Endothelial cell (in vitro differentiated cells): ENCODE results near the gene TMED1. TPM values are rescaled to one million over a fixed set of nuclear protein-coding genes. Genes with fewer than 3 reads are reported as not detected.

Source experiments
- DNase-seq: peaks from one replicate; pipeline ENCODE4 v3.0.0; 2021; ENCODE audit warnings: low spot score
- H3K27ac Mint-ChIP-seq: one replicate; pipeline ENCODE4 v1.8.0; 2021; ENCODE audit warnings: mixed read lengths, inconsistent platforms; ENCODE audit not compliant: unreplicated experiment
- H3K27me3 Mint-ChIP-seq: one replicate; pipeline ENCODE4 v1.8.0; 2021; ENCODE audit warnings: mild to moderate bottlenecking, moderate library complexity, mixed read lengths, inconsistent platforms; ENCODE audit not compliant: unreplicated experiment
- H3K36me3 Mint-ChIP-seq: one replicate; pipeline ENCODE4 v1.8.0; 2021; ENCODE audit warnings: mild to moderate bottlenecking, low read depth, mixed read lengths, inconsistent platforms; ENCODE audit not compliant: unreplicated experiment
- H3K4me1 Mint-ChIP-seq: one replicate; pipeline ENCODE4 v1.8.0; 2021; ENCODE audit warnings: mild to moderate bottlenecking, mixed read lengths, inconsistent platforms; ENCODE audit not compliant: unreplicated experiment
- H3K4me3 Mint-ChIP-seq: one replicate; pipeline ENCODE4 v1.8.0; 2021; ENCODE audit warnings: mild to moderate bottlenecking, mixed read lengths, inconsistent platforms; ENCODE audit not compliant: unreplicated experiment
- H3K9me3 Mint-ChIP-seq: one replicate; pipeline ENCODE4 v1.8.0; 2021; ENCODE audit warnings: mixed read lengths, inconsistent platforms; ENCODE audit not compliant: unreplicated experiment
- long read RNA-seq: library from polyadenylated mRNA; unstranded; transcript quantifications from one replicate; pipeline ENCODE4 v2.0.0, GENCODE V29; 2020; ENCODE audit not compliant: unreplicated experiment
- total RNA-seq: library from RNA; stranded (reverse); fragmentation: NEBNext Ultra II Directional; extraction: Animal tissue kit (Norgen Biotek cat#: 25700); gene quantifications from one replicate; pipeline ENCODE4 v1.2.1, GENCODE V29; 2021; ENCODE audit not compliant: unreplicated experiment
- TF ChIP-seq, protein P1 (sequence below): fragments of 200-600 bp; sonication (generic); IDR thresholded peaks from one replicate; pipeline ENCODE4 v1.5.0; 2021; ENCODE audit warnings: antibody characterized with exemption; ENCODE audit not compliant: unreplicated experiment

Gene TMED1, protein sequence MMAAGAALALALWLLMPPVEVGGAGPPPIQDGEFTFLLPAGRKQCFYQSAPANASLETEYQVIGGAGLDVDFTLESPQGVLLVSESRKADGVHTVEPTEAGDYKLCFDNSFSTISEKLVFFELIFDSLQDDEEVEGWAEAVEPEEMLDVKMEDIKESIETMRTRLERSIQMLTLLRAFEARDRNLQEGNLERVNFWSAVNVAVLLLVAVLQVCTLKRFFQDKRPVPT
- total RNA-seq: 22.1 TPM
- long read RNA-seq, transcript TMED1-201 (4 exons, 1,340 nt): major isoform, 31 of 34 reads
- long read RNA-seq, partial matches to known transcripts: 0 of 34 reads
- long read RNA-seq, other reads (novel, unspliced or antisense): 3 of 34 reads

DNA sequence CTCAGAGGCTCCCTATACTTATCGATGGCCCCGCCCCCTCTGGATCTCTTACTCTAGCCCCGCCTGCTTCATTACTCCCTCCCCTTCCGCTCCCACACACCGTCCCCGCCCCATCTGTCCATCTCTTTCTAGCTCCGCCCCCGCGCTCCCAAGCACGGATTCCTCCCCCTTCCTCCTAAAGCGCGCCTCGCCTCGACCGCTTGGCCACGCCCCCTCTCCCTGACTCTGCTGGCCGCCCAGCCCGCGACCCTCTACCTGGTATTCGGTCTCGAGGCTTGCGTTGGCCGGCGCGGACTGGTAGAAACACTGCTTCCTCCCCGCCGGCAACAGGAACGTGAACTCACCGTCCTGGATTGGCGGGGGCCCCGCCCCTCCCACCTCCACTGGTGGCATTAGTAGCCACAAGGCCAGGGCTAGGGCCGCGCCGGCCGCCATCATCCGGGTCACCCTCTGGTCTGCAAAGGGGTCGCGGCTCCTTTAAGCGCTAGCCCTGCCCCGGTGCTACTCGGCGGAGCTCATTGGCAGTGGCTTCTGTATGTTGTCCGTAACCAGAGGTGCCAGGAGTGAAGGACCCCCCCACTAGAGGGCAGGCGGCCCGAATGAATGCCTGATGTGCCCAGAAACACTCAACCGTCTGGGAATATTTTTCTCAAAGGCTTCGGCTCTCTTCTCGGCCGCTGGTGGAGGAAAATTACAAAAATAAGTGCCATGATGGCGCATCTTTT, at the start of gene TMED1:
TSS of gene TMED1 (minus strand) at position 459 of the 725 bp plus-strand sequence. CDS start at position 438, 21 bp downstream.
- Mint-ChIP-seq H3K4me3 (peak within 1 kb of the TSS; percentile 89), H3K27me3 (peaks cover 9% of the 10 kb centered on the region)

DNA sequence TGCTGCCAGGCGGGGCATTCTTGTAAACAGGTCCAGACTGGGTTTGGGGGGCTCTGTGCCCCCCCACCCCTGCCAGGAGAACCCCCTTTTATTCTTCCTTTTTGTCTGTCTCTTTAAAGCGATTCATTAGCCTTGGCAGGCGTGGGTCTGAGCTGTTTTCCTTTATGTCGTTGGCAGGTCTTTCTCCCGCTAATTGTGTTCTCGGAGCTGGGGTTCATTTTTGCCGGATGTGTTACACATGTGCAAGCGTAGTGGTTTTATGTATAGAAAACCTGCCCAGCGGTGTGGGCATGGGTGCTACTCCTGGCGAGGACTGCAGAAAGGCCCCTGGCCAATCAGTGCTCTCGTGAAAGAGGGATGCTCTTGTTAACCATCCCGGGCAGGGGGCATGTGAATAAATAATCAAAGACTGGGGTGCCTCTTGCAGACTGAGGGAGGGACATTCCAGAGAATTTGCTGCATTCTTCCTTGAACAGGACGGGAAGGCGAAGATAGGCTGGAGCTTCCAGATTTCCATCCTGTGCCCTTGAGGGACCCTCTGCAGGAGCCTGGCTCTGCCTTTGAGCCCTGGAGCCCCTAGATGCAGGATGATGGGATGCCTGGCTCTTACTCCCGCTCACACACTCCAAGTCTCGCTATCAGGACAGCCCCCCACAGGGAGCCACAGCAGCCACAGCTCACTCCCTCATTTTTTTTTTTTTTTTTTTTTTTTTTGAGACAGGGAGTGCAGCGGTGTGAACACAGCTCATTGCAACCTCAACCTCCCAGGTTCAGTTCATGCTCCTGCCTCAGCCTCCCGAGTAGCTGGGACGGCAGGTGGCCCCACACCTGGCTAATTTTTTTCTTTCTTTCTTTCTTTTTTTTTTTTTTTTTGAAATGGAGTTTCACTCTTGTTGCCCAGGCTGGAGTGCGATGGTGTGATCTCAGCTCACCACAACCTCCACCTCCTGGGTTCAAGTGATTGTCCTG, 49.5 kb upstream of the TMED1 start:
- Mint-ChIP-seq H3K27ac (peak overlapping the region; percentile 25), H3K4me3 (no peak overlapping the region), H3K27me3 (peaks cover 3% of the 10 kb centered on the region), H3K36me3 (no peaks in the 10 kb centered on the region), H3K9me3 (no peaks in the 10 kb centered on the region), H3K4me1 (peaks cover 20% of the 10 kb centered on the region)
- no peak for DNase-seq
- TF ChIP-seq, protein P1, sequence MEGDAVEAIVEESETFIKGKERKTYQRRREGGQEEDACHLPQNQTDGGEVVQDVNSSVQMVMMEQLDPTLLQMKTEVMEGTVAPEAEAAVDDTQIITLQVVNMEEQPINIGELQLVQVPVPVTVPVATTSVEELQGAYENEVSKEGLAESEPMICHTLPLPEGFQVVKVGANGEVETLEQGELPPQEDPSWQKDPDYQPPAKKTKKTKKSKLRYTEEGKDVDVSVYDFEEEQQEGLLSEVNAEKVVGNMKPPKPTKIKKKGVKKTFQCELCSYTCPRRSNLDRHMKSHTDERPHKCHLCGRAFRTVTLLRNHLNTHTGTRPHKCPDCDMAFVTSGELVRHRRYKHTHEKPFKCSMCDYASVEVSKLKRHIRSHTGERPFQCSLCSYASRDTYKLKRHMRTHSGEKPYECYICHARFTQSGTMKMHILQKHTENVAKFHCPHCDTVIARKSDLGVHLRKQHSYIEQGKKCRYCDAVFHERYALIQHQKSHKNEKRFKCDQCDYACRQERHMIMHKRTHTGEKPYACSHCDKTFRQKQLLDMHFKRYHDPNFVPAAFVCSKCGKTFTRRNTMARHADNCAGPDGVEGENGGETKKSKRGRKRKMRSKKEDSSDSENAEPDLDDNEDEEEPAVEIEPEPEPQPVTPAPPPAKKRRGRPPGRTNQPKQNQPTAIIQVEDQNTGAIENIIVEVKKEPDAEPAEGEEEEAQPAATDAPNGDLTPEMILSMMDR: no peak

More for the DNA sequence above, at the start of gene TMED1:
- peak; percentile 98 for DNase-seq
- Mint-ChIP-seq H3K27ac (peak within 1 kb of the TSS; percentile 98), H3K9me3 (peaks cover 3% of the 10 kb centered on the region), H3K4me1 (peaks cover 4% of the 10 kb centered on the region), H3K36me3 (peaks cover 4% of the 10 kb centered on the region)
- TF ChIP-seq, protein P1: peak; percentile 54

DNA sequence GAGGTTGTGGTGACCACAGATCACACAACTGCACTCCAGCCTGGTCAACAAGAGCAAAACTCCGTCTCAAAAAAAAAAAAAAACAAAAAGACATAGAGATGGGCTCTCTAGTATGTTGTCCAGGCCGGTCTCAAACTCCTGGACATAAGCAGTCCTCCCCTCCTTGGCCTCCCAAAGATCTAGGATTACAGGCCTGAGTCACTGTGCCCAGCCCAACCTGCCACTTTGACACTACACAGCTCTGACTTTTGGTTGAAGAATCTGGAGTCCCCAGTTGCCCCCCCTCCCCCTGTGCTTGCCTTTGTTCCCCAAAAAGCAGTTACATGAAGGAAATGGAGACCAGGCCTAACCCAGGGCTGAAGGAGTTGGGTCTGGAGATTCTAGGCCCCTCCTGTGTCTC, 48.3 kb upstream of the TMED1 start:
- H3K36me3 Mint-ChIP-seq: no peaks in the 10 kb centered on the region
- H3K4me3 Mint-ChIP-seq: no peak overlapping the region
- H3K4me1 Mint-ChIP-seq: peaks cover 22% of the 10 kb centered on the region
- H3K27ac Mint-ChIP-seq: no peak overlapping the region
- DNase-seq: no peak
- H3K9me3 Mint-ChIP-seq: no peaks in the 10 kb centered on the region
- TF ChIP-seq, protein P1: no peak
- H3K27me3 Mint-ChIP-seq: peaks cover 3% of the 10 kb centered on the region

DNA sequence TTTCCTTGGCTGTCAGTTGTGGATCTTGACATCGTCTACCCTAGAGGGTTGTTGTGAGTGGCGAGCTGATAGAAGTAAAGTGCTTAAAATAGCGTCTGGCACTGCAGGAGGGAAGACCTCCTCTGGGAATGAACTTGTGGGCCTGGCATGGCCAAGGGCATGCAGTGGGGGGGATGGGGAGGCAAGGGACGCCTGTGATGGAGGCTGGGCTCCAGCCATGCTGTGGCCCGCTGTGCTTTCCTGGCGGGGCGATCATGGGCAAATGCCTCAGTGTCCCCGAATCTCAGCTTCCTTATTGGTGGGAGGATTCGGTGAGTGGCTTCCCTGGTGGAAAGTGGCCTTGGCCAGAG, 46.1 kb upstream of the TMED1 start:
- Mint-ChIP-seq H3K4me3 (no peak overlapping the region), H3K9me3 (no peaks in the 10 kb centered on the region), H3K27ac (no peak overlapping the region), H3K36me3 (no peaks in the 10 kb centered on the region), H3K27me3 (peaks cover 2% of the 10 kb centered on the region), H3K4me1 (peaks cover 16% of the 10 kb centered on the region)
- DNase-seq: no peak
- TF ChIP-seq, protein P1: no peak
